NCI-H1694 treated with DMSO at 0.1 percent for 48 hours (cell line): ENCODE measurements around the gene NLGN2.

Experiments
- DNase-seq: peaks from one replicate; lab custom pipeline; 2025; lab: John Stamatoyannopoulos, UW

The NLGN2 gene

DNA sequence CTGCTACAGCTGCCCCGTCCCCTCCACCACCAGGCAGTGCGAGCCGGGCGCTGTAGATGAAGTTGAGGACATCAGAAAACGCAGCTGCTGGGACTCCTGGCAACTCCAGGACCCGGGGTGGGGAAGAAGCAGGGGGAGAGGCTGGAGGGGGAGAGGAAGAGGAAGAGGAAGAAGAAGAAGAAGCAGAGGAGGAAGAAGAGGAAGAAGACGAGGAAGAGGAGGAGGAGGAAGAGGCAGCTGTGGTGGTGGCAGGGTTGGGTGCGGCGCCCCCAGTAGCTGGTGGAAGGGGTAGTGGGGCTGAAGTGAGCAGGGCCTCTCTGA is 58.6 kb downstream of the NLGN2 start:
- DNase-seq: no peak

DNA sequence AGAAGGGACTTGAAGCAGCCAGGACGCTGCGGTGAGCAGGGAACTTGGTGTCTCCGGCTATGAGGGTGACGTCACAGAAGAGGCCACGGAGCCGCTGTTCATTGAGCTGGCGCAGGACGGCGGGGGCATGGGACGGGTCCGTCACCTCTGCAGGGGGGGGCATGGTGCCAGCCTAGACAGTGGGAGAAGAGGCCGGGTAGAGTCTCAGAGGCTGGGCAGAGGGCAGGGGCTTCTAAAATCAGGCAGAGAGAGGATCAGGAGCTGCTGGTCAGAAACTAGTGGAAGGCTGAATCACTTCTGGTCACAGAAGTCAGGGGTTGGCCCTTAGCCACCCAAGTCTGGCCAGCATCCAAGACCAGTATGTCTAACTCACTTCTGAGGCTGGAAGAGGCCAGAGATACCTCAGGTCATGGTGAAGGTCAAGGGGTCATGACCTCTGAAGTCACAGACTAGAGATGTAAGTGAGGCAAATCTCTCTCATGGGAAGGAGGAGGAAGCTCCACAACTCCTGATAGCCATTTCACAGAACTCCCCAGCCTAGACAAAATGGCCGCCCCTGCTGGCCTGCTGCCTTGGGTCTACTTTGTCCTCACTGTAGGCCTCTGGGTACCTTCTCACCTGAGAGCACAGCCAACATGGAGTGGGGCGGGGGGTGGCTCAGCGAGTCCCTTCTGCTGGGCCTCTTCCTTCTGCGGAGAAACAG is 59.1 kb downstream of the NLGN2 start:
- no peak for DNase-seq

DNA sequence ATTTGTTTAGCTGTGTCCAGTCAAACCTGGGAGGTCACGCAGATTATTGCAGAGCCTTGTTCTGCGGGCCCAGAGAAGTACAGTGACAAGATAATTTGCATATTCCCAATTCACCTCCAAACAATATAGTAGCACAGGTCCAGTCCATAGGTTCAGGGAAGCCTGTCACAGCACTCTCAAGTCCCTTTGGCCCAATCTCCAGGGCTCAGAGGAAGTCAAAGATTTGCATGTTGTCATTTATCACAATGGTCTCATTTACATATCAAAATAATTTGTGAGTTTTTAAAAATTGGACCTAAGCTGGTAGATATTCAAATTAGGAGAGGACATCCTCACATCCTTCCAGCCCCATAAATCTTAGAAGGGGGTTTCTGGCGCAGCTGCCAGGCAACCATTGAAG is 59.9 kb downstream of the NLGN2 start:
- DNase-seq: no peak

DNA sequence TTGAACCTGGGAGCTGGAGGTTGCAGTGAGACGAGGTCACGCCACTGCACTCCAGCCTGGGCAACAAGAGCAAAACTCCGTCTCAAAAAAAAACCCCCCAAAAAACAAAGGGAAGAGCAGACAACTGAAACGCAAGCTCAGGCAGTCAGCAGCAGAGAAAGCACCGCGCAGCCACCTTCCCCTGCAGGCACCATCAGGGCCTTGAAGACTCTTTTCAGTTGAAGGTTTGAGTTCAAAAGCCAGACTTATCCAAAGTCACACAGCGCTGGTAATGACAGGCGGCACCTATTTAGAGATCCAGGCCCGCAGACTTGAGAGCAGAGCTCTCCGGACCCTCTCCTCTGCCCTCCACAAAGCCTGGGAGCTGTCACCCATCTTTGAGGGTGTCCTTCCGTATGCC is 60.6 kb downstream of the NLGN2 start:
- no peak for DNase-seq

DNA sequence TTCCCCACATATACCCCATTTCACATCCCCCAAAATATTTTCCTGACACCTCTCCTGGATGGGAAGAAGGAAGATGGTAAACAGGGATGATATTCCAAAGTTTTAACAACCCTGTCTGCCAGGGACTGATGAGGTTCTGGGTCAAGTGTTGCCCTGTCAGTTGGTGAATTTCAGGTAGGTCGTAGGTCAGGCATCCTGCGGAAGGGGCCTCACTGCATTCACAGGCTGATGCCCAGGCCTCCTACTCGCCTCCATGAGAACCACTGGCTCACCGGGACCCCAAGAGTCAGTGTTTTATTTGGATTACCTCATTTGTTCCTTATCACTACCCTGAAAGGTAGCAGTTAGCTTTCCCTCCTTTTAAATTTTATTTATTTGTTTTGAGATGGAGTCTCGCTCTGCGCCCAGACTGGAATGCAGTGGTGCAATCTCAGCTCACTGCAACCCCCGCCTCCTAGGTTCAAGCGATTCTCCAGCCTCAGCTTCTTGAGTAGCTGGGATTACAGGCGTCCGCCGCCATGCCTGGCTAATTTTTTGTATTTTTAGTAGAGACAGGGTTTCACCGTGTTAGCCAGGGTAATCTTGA is 61.3 kb downstream of the NLGN2 start:
- DNase-seq: no peak
